GM13976 (cell line): Measurements from ENCODE around the gene ARHGAP45.
A peak's percentile ranks its signal among the peaks of the same experiment; 100 is the strongest.
"Not testable (repeated sequence)": the region's sequence is repeated elsewhere in the genome, so short reads cannot be mapped to it uniquely, and the experiment has no call there.

ENCODE experiments used
- DNase-seq: peaks from one replicate; pipeline ENCODE4 v3.0.0; 2012; ENCODE audit warnings: low spot score
- CTCF ChIP-seq: IDR thresholded peaks from 2 replicates; pipeline ENCODE4 v1.5.1; 2012; ENCODE audit warnings: borderline replicate concordance, mild to moderate bottlenecking; ENCODE audit not compliant: insufficient read depth; ENCODE audit errors: extremely low read depth, missing control alignments, control extremely low read depth
- in situ Hi-C: fragments of 300-500 bp; cut with MboI; formaldehyde crosslinking; loops from one replicate; pipeline ENCODE4 v1.12.0; 2022; ENCODE audit warnings: low sequenced_read_pairs, mixed read lengths, inconsistent platforms; ENCODE audit not compliant: unreplicated experiment

Gene ARHGAP45

GRCh38 chr19:1122972-1123363, 56.0 kb downstream of the ARHGAP45 start:
- DNase-seq: peak; percentile 96
- no peak for TF ChIP-seq CTCF
- in situ Hi-C loops: no loop called here

GRCh38 chr19:1123381-1123780, 56.4 kb downstream of the ARHGAP45 start:
- TF ChIP-seq CTCF: no peak
- no peak for DNase-seq
- in situ Hi-C loops: no loop called here

- no peak for DNase-seq
- in situ Hi-C loops: no loop called here
- no peak for TF ChIP-seq CTCF
These were observed 57.1 kb downstream of the ARHGAP45 start for GRCh38 chr19:1123885-1124677.

GRCh38 chr19:1125601-1126467, 58.9 kb downstream of the ARHGAP45 start:
- no peak for DNase-seq
- in situ Hi-C loops: no loop called here
- no peak for TF ChIP-seq CTCF

- TF ChIP-seq CTCF: no peak
- in situ Hi-C loops: no loop called here
- no peak for DNase-seq
These were observed 60.2 kb downstream of the ARHGAP45 start for GRCh38 chr19:1126984-1127760.

- no peak for TF ChIP-seq CTCF
- in situ Hi-C loops: no loop called here
- DNase-seq: no peak
These were observed 61.1 kb downstream of the ARHGAP45 start for GRCh38 chr19:1128106-1128505.

GRCh38 chr19:1129084-1129483, 62.1 kb downstream of the ARHGAP45 start:
- in situ Hi-C loops, DNase-seq: not testable (repeated sequence)
